Vagina (tissue), 2 donors: Measurements from ENCODE around the gene ZBTB40.

Source experiments
- POLR2A ChIP-seq, 2 donors: fragments of 450-650 bp; IDR thresholded peaks; one replicate each; pipeline ENCODE4 v1.6.1; 2017; ENCODE audit warnings: antibody characterized with exemption in 2 of 2, mild to moderate bottlenecking in 2 of 2, moderate library complexity in 2 of 2
- TF ChIP-seq, protein P1 (sequence below), 3 experiments: fragments of 450-650 bp in 2 of 3; fragments of 200-600 bp in 1 of 3; sonication (generic) in 1 of 3; IDR thresholded peaks; one replicate each; pipeline ENCODE4 v1.5.1; 2017 to 2019; ENCODE audit warnings: antibody characterized with exemption in 3 of 3, mild to moderate bottlenecking in 2 of 3, moderate library complexity in 2 of 3

GRCh38 chr1:22526677-22527076 is 75.0 kb downstream of the ZBTB40 start:
- TF ChIP-seq, protein P1, sequence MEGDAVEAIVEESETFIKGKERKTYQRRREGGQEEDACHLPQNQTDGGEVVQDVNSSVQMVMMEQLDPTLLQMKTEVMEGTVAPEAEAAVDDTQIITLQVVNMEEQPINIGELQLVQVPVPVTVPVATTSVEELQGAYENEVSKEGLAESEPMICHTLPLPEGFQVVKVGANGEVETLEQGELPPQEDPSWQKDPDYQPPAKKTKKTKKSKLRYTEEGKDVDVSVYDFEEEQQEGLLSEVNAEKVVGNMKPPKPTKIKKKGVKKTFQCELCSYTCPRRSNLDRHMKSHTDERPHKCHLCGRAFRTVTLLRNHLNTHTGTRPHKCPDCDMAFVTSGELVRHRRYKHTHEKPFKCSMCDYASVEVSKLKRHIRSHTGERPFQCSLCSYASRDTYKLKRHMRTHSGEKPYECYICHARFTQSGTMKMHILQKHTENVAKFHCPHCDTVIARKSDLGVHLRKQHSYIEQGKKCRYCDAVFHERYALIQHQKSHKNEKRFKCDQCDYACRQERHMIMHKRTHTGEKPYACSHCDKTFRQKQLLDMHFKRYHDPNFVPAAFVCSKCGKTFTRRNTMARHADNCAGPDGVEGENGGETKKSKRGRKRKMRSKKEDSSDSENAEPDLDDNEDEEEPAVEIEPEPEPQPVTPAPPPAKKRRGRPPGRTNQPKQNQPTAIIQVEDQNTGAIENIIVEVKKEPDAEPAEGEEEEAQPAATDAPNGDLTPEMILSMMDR (IDR thresholded peaks at IDR 0.05) = no peak
- no peak for TF ChIP-seq POLR2A (IDR thresholded peaks at IDR 0.05)
